GM21528 (cell line): ENCODE results near the gene GPX2.
A peak's percentile ranks its signal among the peaks of the same experiment; 100 is the strongest.
"Not testable (repeated sequence)": the region's sequence is repeated elsewhere in the genome, so short reads cannot be mapped to it uniquely, and the experiment has no call there.

Experiments
- ATAC-seq: cut with Tn5 transposase; IDR thresholded peaks from one replicate; pipeline ENCODE4 v1.9.1; 2021; ENCODE audit warnings: mild to moderate bottlenecking, moderate library complexity; ENCODE audit not compliant: unreplicated experiment, low FRiP score

GPX2 gene

GRCh38 chr14:64915797-64916196, 26.7 kb downstream of the GPX2 start:
- no peak for ATAC-seq

- ATAC-seq: no peak
Measured at GRCh38 chr14:64915029-64915424, 27.5 kb downstream of the GPX2 start.

GRCh38 chr14:64914237-64915028, 28.1 kb downstream of the GPX2 start, which contains the start of gene CHURC1:
Gene CHURC1, plus strand, starts transcription at chr14:64914455. Its CDS starts 41 bp downstream, at chr14:64914496.
- peak; percentile 98 for ATAC-seq

- ATAC-seq: not testable (repeated sequence)
Measured at GRCh38 chr14:64913477-64913876, 29.1 kb downstream of the GPX2 start.

GRCh38 chr14:64912261-64912660, 30.3 kb downstream of the GPX2 start:
- ATAC-seq: no peak

- no peak for ATAC-seq
Measured at GRCh38 chr14:64910847-64911495, 31.6 kb downstream of the GPX2 start.

- ATAC-seq: no peak
Measured at GRCh38 chr14:64906022-64906421, 36.5 kb downstream of the GPX2 start.

- ATAC-seq: no peak
Measured at GRCh38 chr14:64899958-64900357, 42.6 kb downstream of the GPX2 start.

GRCh38 chr14:64891839-64892375, 50.6 kb downstream of the GPX2 start:
- ATAC-seq: no peak

- ATAC-seq: no peak
Measured at GRCh38 chr14:64891173-64891838, 51.2 kb downstream of the GPX2 start.

- ATAC-seq: no peak
Measured at GRCh38 chr14:64889352-64889751, 53.2 kb downstream of the GPX2 start.
